Colonic mucosa (tissue), 4 donors: ENCODE measurements around the gene NPY4R. TPM values are rescaled to one million over a fixed set of nuclear protein-coding genes. Genes with fewer than 3 reads are reported as not detected.
A peak's percentile ranks its signal among the peaks of the same experiment; 100 is the strongest.
"Not testable (repeated sequence)": the region's sequence is repeated elsewhere in the genome, so short reads cannot be mapped to it uniquely, and the experiment has no call there.

Experiments
- DNase-seq: peaks from one replicate; pipeline ENCODE4 v3.0.0-alpha.2; 2020
- H3K27ac ChIP-seq: fragments of 200-600 bp; one replicate; pipeline ENCODE4 v1.8.0; 2021
- H3K27me3 ChIP-seq: fragments of 200-600 bp; one replicate; pipeline ENCODE4 v1.8.0; 2021
- H3K36me3 ChIP-seq: fragments of 200-600 bp; one replicate; pipeline ENCODE4 v1.8.0; 2021
- H3K4me1 ChIP-seq: fragments of 200-600 bp; one replicate; pipeline ENCODE4 v1.8.0; 2021; ENCODE audit warnings: mild to moderate bottlenecking
- H3K4me3 ChIP-seq: fragments of 200-600 bp; one replicate; pipeline ENCODE4 v1.8.0; 2021
- H3K9ac ChIP-seq, 2 donors: one replicate each; pipeline ENCODE4 v1.7.0; 2013; ENCODE audit warnings: control low read depth in 2 of 2, low read depth in 2 of 2, low read length in 2 of 2
- H3K9me3 ChIP-seq: fragments of 200-600 bp; one replicate; pipeline ENCODE4 v1.8.0; 2021
- intact Hi-C: fragments of 100-400 bp; cut with DNase I; formaldehyde crosslinking; loops from one replicate; pipeline ENCODE4 v1.14.1; 2022
- total RNA-seq, 2 donors: library from RNA; stranded (reverse); fragmentation: NEBNext Ultra II Directional in 1 of 2; extraction: Animal tissue kit (Norgen Biotek cat#: 25700) in 1 of 2; gene quantifications; one replicate each; pipeline ENCODE4 v1.2.1, GENCODE V29; 2021
- donor health status: healthy.
- donor health status: DM: no; HTN: no; CAD: no.
- donor health status: DM: no; HTN: no; CAD: no.

Gene NPY4R
- total RNA-seq, 2 donors from 2014 or later = 6.3 to 9.3 TPM

DNA sequence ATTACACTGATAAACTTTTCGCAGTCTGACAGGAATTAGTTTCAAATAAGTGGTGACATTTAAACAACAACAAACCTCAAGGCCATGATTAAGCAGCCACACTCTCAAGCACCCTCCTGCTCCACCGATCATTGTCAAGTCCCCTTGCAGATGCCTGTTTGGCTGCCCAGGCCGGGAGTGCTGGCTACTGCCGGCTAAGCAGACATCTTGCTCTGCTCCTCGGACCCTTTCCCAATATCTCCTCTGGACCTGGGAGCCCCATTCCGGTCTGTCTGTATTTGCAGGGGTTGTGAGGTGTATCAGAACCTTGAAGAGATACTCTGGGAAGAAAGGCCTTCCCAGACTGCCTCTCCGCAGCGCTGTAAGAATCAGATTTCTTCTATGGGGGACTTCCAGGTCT, 14.9 kb downstream of the NPY4R start:
- intact Hi-C loops, DNase-seq, H3K27me3 ChIP-seq, H3K27ac ChIP-seq, H3K4me3 ChIP-seq, H3K9me3 ChIP-seq, H3K36me3 ChIP-seq, H3K9ac ChIP-seq, H3K4me1 ChIP-seq: not testable (repeated sequence)

DNA sequence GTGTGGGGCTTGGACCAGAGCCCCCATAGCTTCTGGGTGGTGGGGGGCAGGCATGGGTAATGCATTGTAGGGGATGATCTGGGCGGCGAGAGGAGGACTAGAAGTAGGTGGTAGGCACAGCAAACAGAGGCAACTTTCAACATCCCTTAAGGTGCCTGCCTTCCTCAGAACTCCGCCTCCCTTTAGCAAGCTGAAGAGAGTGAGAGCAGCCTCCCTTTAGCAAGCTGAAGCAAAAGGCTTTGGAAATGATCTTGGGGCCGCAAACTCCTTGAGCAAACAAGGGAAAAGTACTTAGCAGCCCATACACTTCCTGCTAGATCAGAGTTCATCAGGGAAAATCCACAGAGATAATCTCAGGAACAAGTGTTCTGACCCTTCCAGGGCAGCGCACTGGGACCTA, 18.3 kb downstream of the NPY4R start:
- H3K27ac ChIP-seq = peak overlapping the region; percentile 47
- H3K27me3 ChIP-seq, H3K4me1 ChIP-seq, H3K9me3 ChIP-seq, H3K36me3 ChIP-seq, H3K9ac ChIP-seq, intact Hi-C loops, H3K4me3 ChIP-seq: not testable (repeated sequence)
- DNase-seq = peak; percentile 27

- DNase-seq, H3K27ac ChIP-seq, H3K9me3 ChIP-seq, H3K36me3 ChIP-seq, intact Hi-C loops, H3K4me1 ChIP-seq, H3K27me3 ChIP-seq, H3K9ac ChIP-seq, H3K4me3 ChIP-seq: not testable (repeated sequence)
Measured at GRCh38 chr10:46445389-46446122, 20.2 kb downstream of the NPY4R start.

- H3K9me3 ChIP-seq, H3K4me1 ChIP-seq, H3K36me3 ChIP-seq, H3K9ac ChIP-seq, H3K4me3 ChIP-seq, H3K27ac ChIP-seq, intact Hi-C loops, H3K27me3 ChIP-seq, DNase-seq: not testable (repeated sequence)
Measured at GRCh38 chr10:46443422-46443821, 22.3 kb downstream of the NPY4R start.

DNA sequence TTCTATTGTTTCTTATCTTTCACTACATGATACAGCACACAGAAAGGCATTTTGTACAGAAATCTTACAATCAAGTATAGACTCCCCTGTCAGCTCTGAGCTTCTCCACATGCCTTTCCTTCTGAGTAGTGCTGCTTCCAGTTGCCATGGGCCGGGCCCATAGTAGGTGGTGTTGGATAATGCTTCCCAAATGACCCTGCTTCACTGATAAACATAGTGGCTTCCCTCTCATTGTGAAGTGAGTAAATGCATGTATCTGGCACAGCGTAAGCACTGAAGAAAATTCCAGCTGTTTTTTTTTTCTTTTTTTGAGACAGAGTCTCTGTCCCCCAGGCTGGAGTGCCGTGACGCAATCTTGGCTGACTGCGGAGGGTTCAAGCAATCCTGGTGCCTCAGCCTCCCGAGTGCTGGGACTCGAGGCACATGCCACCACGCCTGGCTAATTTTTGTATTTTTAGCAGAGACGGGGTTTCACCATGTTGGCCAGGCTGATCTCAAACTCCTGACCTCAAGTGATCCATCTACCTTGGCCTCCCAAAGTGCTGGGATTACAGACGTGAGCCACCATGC, 23.0 kb downstream of the NPY4R start:
- H3K9ac ChIP-seq, H3K27ac ChIP-seq, intact Hi-C loops, H3K4me3 ChIP-seq, H3K27me3 ChIP-seq, H3K9me3 ChIP-seq, H3K4me1 ChIP-seq, DNase-seq, H3K36me3 ChIP-seq: not testable (repeated sequence)

- DNase-seq, H3K9me3 ChIP-seq, H3K4me1 ChIP-seq, H3K4me3 ChIP-seq, intact Hi-C loops, H3K27ac ChIP-seq, H3K9ac ChIP-seq, H3K27me3 ChIP-seq, H3K36me3 ChIP-seq: not testable (repeated sequence)
Measured at GRCh38 chr10:46441837-46442278, 23.9 kb downstream of the NPY4R start.

DNA sequence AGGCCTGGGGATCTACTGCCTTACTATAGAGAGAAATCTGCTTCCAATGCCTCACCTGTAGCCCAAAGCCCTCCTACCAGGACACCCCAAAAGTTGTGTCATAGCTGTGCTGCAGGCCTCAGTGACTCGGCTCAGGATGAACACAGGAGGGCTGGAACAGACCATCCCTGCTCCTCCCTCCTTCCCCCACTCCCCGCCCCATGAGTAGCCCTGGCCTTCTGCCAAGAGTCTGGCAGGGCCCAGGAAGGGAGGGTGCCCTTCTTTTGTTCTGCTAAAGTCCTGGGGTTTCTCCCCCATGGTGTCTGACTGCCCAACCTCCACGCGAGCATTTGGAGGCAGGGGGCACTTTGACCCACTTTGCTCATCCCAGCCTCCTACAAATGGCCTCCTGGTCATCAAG, 24.8 kb downstream of the NPY4R start:
- H3K4me1 ChIP-seq, H3K4me3 ChIP-seq, H3K9ac ChIP-seq, H3K27ac ChIP-seq, intact Hi-C loops, H3K36me3 ChIP-seq, H3K27me3 ChIP-seq, H3K9me3 ChIP-seq: not testable (repeated sequence)
- DNase-seq = peak; percentile 76

GRCh38 chr10:46423550-46423949, 42.2 kb downstream of the NPY4R start:
- H3K9me3 ChIP-seq, H3K9ac ChIP-seq, H3K4me1 ChIP-seq, H3K4me3 ChIP-seq, DNase-seq, H3K27me3 ChIP-seq, H3K36me3 ChIP-seq, intact Hi-C loops, H3K27ac ChIP-seq: not testable (repeated sequence)

GRCh38 chr10:46419570-46420379, 46.0 kb downstream of the NPY4R start:
- H3K9me3 ChIP-seq, H3K36me3 ChIP-seq, H3K27ac ChIP-seq, H3K4me1 ChIP-seq, intact Hi-C loops, H3K27me3 ChIP-seq, H3K9ac ChIP-seq, DNase-seq, H3K4me3 ChIP-seq: not testable (repeated sequence)

- H3K4me1 ChIP-seq, H3K27ac ChIP-seq, H3K27me3 ChIP-seq, H3K36me3 ChIP-seq, H3K9ac ChIP-seq, H3K4me3 ChIP-seq, DNase-seq, intact Hi-C loops, H3K9me3 ChIP-seq: not testable (repeated sequence)
Measured at GRCh38 chr10:46418283-46418682, 47.5 kb downstream of the NPY4R start.

GRCh38 chr10:46415291-46415690, 50.5 kb downstream of the NPY4R start:
- H3K4me3 ChIP-seq, DNase-seq, H3K4me1 ChIP-seq, H3K36me3 ChIP-seq, H3K27me3 ChIP-seq, H3K9ac ChIP-seq, H3K27ac ChIP-seq, H3K9me3 ChIP-seq, intact Hi-C loops: not testable (repeated sequence)

GRCh38 chr10:46412665-46413064, 53.1 kb downstream of the NPY4R start:
- intact Hi-C loops, H3K4me3 ChIP-seq, H3K9ac ChIP-seq, H3K27me3 ChIP-seq, H3K27ac ChIP-seq, H3K9me3 ChIP-seq, DNase-seq, H3K36me3 ChIP-seq, H3K4me1 ChIP-seq: not testable (repeated sequence)

DNA sequence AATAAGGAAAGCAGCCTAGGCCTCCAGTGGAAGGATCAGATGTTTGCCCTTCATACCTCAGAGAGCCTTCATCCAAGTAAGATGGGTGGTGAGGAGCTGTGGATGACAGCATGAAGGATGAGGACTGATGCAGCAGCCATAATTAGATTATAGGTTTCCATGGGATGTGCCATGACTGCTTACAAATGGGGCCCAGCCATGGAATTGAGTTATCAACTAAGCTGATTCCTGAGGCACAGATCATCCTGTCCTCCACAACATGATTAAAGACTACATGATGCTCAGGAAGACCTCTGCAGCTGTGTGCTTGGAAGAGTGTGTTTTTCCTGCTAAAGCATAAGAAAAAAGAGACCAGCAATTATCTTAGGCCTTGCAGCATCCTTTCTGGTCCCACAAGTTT, 54.6 kb downstream of the NPY4R start:
- H3K9ac ChIP-seq, H3K4me3 ChIP-seq, intact Hi-C loops, H3K36me3 ChIP-seq, H3K4me1 ChIP-seq, DNase-seq, H3K9me3 ChIP-seq, H3K27ac ChIP-seq, H3K27me3 ChIP-seq: not testable (repeated sequence)
